ENCODE results near the gene PDE4B.

Gene PDE4B

DNA sequence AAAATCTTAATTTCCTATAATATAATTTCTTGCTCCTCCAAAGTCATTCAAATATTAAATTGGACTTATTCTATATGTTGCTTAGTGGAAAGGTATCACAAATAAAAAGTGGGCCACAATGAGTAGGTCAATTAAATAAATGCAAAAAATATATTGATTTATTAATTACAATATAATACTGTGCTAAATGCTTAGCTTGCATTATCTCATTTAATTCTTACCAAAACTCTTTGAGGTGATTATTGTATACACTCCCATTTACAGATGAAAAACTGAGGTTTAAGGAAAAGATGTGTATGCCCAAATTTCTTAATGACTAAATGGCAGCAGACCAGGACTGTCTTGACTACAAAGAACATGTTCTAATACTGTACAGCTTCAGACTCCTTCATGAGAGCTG, 415.9 kb downstream of the PDE4B start:
- DNase-seq, result no peak

GRCh38 chr1:66210635-66211244, 418.0 kb downstream of the PDE4B start:
- no peak for DNase-seq

- DNase-seq, result no peak
Measured at GRCh38 chr1:66211521-66211920, 418.8 kb downstream of the PDE4B start.

- DNase-seq, result no peak
Measured at GRCh38 chr1:66213491-66213890, 420.8 kb downstream of the PDE4B start.

- DNase-seq, result no peak
Measured at GRCh38 chr1:66214901-66215300, 422.2 kb downstream of the PDE4B start.

- no peak for DNase-seq
Measured at GRCh38 chr1:66217021-66217420, 424.3 kb downstream of the PDE4B start.

- DNase-seq, result no peak
Measured at GRCh38 chr1:66217561-66217960, 424.9 kb downstream of the PDE4B start.

- no peak for DNase-seq
Measured at GRCh38 chr1:66220477-66220876, 427.8 kb downstream of the PDE4B start.

- DNase-seq, result no peak
Measured at GRCh38 chr1:66223681-66224080, 431.0 kb downstream of the PDE4B start.

GRCh38 chr1:66226985-66227384, 434.3 kb downstream of the PDE4B start:
- no peak for DNase-seq

DNA sequence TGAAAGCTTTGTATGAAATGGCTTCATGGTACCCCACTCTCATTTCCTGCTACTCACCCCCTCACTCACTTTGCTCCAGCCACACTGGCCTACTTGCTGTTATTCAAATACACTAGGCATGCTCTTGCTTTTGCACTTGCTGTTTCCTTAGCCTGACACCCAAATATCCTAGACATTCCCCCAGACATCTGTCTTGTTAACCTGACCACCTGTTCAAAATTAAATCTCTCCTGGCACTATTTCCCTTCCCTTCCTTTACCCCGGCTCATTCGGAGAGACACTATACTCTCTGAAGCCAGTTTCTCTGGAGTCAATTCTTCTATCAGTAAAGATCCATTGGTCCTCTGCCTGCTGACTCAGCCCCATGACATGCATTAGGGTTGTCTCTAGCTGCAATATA, 435.3 kb downstream of the PDE4B start:
- no peak for DNase-seq

DNA sequence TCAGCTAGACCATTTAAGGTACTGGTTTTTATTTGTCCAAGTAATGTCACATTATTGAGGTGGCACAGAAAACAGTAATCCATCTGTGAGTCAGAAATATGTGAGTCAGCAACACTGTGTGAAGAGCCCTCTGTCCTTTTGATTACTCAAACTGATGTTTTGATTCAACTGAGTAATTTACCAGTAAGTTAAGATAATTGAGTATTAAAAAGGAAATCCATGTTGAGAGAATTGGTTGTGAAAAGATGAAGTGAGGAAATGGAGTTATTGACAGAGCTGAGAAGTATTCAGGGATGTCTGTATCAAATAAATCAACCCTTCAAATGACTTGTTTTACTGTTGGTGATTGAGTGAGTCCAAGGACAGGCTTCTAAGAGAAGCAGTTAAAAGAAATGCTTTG, 438.5 kb downstream of the PDE4B start:
- DNase-seq, result no peak

GRCh38 chr1:66231681-66232463, 439.2 kb downstream of the PDE4B start:
- no peak for DNase-seq

DNA sequence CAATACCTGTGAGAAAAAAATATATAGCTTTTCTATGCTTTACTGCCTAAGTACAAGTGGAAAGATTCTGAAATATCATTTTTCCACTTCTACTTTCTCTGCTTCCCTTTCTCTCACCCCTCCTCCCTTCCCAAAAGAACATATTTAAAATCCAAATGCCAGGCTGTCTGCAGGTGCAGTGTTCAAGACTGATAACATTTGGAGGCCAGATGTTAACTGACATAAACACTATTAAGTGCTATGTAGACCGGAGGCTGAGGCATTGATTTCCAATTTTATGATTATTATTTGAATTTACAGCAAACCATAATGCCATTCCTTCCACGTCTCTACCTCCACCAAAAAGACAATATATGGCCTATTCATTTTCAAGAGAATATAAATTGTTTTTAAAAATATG, 444.3 kb downstream of the PDE4B start:
- DNase-seq, result no peak

DNA sequence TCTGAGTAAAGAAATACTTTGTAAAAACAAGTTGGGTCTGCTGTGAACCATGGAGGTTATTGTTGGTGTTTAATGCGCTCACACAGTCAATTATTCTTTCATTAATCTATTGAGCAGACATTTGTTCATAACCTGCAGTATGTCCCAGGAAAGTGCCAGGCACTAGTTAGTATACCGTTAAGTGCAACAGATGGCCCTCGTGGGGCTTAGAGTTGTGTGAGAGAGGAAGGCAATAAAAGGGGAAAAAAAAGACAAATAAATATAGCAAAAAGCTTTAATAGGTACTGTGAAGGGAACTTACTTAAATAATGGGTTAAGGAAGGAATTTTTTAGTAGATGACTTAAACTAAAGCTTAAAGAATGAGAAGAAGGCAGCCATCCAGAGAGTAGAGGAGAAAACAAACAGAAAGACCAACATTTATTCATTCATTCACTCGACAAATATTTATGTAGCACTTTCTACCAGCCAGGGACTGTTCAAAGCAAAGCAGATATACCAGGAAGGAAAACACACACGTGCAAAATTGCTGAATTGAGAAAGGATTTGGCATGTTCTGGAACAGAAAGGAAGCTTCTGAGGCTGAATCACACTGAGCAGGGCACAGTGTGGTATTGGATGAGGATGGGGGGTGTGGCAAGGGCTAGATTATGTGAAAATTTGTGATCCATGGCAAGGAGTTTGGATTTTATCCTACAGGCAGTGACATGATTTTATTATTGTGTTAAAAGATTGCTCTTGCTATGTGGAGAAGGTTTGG, 445.2 kb downstream of the PDE4B start:
- DNase-seq, result no peak

DNA sequence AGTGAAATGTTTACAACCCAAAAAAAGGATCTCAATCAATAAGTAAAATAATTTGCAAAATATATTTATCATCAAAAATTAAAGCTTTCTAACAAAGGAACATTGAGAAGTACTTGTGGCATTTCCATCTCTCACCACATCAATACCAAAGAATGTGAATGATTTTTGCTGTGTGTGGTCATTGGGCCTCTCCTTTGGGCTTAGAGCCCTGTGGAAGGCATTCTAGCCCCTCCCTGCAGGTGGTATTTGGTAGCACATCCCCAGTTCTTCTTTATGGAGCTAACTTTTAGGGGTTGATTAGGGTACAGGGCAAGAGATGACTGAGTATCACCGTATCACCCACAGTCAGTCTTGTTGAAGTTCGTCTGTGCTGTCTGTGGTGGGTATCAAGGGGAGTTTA, 447.1 kb downstream of the PDE4B start:
- no peak for DNase-seq

DNA sequence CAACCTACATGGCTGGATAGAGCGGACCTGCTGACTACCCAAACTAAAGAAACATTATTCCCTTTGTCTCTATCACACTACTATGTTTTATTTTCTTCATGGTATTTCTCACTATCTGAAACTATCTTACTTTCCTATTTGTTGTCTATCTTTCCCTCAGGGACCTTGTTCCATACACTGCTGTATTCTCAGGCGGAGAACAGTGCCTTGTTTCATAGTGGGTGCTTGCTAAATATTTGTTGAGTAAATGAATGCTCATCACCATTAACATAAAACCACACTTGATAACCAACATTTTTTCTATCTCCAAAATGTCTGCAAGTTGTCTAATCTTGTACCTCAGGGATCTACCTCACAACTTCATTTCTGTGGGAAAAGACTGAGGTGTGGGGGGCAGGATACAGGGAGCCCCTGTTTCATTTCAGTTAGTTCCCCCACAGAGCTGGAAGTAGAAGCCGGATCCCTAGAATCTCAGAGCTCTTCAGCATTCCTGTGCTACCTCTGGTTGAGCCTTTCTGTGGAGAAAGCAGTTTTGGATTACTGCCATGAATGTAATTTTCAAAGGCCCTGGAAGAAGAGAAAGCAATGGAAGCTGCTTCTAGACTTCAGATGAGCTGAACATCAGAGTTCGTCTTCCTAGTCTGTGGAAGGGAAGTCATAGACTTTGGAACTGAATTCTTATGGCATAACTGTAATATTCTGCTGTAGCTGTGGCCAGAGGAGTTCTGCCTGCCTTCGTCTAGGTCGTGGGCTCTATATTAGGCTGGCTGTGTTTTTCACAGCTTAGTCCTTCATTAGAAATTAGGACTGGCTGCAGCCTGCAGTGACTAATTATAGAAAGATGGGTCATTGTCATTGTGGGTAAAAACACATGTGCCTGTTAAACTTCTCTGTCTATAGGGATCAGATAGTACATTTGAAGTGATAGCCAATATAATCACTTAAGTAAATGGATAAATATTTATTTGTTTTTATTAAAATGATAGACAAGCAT, 448.1 kb downstream of the PDE4B start:
- DNase-seq, result no peak

- peak; percentile 69 to 73 for DNase-seq
Measured at GRCh38 chr1:66242646-66243547, 450.2 kb downstream of the PDE4B start.

DNA sequence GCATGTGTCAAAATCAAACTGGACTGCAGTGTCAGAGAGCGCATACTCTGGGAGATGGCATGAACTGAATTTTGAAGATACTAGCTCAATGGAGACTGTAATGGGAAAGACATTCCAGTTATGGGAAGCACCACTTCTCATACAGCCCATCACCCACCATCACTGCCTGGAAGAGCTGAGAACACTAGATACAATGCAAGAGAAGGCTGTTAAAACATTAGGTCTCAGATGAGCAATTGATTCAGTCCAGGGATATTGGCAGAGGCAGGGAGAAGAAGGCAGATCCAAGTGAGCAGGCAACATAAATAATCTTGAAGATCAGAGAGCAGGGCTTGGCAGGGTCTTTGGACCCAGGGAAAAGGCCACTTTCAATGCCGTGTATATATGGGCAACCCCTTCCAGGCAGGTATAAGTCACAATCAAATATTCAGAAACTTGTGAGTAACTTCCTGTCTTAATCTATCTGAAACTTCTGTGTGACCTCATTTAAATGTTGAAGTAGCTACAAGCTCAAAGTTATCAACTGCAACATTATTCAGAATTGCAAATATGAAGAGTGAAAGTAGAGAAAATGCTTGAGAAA, 450.9 kb downstream of the PDE4B start:
- no peak for DNase-seq

- no peak for DNase-seq
Measured at GRCh38 chr1:66244429-66244828, 451.7 kb downstream of the PDE4B start.

DNA sequence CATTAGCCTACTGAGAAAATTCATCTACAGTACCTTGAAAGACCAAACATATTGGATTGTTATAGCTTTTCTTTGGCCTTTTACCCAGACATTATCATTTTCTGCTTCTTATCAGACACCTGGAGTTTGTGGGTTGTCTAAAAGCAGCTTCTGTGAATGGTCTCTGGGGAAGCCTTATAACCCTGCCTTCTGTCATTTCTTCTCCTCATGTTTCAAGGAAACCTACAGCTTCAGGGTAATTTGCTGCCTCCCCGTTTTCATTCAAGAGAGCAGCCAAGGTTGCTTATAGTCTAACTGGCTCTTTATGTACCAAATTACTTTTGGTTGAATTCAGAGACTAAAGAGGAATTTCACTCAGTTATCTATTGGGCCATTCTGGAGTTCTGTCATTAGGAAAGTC, 453.0 kb downstream of the PDE4B start:
- DNase-seq, result no peak

Measured in stimulated activated CD4-positive, alpha-beta T cell treated with anti-CD3 and anti-CD28 coated beads, Interleukin-2, amount 100 ng/mL, for 48 hours (primary cell).